Sigmoid colon (tissue), 4 donors: ENCODE measurements around the gene EMC8.

Experiments
- CTCF ChIP-seq, 4 experiments: fragments of 450-650 bp in 3 of 4; fragments of 200-600 bp in 1 of 4; IDR thresholded peaks; one replicate each; pipeline ENCODE4 v1.5.1; 2016 to 2019; ENCODE audit warnings: antibody characterized with exemption in 4 of 4, mild to moderate bottlenecking in 3 of 4, moderate library complexity in 2 of 4
- EP300 ChIP-seq, 4 donors: sonication (generic); formaldehyde crosslinking; IDR thresholded peaks; one replicate each; pipeline ENCODE4 v1.6.1; 2017; ENCODE audit warnings: antibody characterized with exemption in 4 of 4
- POLR2A ChIP-seq, 2 donors: fragments of 450-650 bp; IDR thresholded peaks; one replicate each; pipeline ENCODE4 v1.6.1; 2016; ENCODE audit warnings: antibody characterized with exemption in 2 of 2, mild to moderate bottlenecking in 2 of 2, moderate library complexity in 2 of 2

GRCh38 chr16:85773044-85773443, 26.3 kb downstream of the EMC8 start:
- TF ChIP-seq CTCF (IDR thresholded peaks at IDR 0.05), result no peak
- no peak for TF ChIP-seq POLR2A (IDR thresholded peaks at IDR 0.05)
- no peak for TF ChIP-seq EP300 (IDR thresholded peaks at IDR 0.05)
